ENCODE results near the gene TMEM72.

The TMEM72 gene

DNA sequence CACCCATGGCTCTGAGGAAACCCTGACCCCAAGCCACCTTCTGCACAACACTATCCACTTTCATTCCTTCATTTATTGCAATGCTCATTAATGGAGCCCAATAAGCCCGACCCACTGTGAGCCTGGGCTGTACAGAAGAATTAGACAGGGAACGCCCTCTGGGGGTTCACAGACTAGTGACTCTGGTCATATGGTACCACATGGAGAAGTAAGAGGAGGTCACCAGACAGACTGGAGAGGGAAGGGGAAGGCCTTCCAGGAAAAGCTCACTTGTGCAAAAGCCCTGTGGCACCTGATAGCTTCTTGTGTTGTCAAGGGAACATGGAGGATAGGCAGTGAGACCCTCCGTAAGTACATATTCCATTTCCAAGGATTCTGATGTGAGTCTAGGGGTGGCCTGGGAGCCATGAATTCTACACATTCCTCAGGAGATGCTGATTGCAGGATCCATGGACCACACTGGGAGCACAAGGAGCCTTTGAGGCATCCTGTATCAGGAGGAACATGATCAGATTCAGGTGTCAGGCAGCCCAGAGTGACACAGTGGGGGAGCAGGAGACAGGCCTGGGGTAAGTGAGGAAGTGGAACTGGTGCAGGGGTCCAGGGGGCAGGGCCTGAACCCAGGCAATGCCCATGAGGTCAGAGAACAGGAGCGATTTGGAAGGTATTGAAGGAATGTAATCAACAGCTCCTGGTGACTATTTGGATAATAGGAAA, 19.9 kb downstream of the TMEM72 start:
- H3K4me3 ChIP-seq (ENCODE audit: low read length), result no peak overlapping the region
- no peak for DNase-seq (ENCODE audit: low read depth, low spot score)

DNA sequence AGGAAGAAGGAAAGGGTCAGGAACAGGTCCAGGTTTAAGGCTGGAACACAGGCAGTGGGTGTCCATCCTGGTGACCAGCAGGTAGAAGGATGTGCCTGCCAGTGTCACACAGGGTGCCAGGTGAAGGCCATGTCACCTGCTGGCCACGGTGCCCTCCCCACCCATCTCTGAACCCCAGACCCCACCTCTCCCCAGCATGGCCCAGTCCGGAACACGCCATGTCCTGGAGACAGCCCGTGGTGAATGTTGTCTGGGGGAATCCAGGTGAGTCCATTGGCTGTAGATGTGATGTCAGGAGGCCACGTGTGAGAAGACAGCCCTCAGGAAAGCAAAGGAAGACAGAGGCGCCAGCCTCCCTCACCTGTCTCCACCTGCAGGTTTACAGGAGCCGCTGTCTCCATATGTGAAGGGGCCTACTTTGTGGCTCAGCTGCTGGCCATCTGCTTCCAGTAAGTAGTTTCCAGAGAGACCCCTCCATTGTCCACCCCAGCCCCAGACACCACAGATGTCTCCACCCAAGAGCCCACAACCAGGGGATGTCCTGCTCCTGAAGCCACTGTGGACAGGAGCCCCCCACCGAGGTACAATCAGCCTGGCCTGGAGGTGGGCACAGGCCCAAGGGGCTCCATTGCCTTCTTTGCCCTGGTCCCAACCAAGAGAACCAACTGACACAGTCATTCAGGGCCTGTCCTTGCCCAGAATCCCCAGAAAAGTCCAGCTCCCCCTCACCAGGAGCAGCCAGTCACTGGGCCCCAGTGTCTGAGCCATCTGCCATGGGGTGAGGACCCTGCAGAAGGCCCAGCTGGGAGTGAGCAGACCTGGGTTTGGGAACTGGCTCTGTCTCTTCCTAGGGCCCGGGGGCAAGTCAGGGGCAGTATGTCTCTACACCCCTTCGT, 20.7 kb downstream of the TMEM72 start:
- no peak overlapping the region for H3K4me3 ChIP-seq (ENCODE audit: low read length)
- no peak for DNase-seq (ENCODE audit: low read depth, low spot score)

DNA sequence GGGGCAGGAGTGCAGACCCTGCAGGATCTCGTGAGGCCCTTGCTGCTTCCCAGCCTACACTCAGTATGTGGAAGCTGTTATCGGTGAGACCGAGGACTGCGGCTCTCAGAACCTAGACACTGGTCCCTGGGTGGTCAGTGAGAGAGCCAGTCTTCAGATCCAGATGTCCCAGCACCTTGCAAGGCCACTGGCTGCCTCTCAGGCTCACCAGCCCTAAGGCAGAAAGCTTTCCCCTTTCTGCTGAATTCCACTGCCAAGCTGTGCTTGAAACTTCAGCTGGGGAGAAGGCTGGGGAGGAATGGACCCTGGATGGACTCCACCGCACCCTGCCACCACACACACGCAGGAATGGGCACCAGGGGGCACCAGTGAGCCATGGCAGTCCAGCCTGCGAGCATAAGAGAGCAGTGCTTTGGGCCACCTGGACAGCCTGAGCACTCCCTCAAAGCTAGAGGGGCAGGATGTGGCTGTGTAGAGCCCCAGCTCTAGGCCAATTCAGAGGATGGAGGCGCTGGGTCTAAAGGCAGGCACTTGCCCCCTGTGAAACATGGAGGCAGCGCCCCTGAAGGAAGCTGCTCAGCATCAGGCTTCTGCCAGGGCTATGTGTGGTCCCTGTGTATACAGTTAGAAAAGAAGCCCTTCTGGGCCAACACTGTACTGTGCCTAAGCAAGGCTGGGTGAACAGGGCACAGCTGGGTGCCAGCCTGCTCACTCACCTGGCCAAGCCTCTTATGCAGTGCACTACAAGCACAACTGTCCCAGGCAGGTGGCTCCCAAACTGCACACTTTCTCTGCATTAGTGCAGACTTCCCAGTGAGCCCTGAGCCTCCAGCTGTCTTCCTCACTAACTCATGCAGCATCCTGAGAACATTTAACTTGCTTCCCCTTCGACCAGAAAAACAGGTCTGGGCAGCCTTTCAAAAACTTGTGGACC, 21.6 kb downstream of the TMEM72 start:
- no peak overlapping the region for H3K4me3 ChIP-seq (ENCODE audit: low read length)
- peak; percentile 85 for DNase-seq (ENCODE audit: low read depth, low spot score)

DNA sequence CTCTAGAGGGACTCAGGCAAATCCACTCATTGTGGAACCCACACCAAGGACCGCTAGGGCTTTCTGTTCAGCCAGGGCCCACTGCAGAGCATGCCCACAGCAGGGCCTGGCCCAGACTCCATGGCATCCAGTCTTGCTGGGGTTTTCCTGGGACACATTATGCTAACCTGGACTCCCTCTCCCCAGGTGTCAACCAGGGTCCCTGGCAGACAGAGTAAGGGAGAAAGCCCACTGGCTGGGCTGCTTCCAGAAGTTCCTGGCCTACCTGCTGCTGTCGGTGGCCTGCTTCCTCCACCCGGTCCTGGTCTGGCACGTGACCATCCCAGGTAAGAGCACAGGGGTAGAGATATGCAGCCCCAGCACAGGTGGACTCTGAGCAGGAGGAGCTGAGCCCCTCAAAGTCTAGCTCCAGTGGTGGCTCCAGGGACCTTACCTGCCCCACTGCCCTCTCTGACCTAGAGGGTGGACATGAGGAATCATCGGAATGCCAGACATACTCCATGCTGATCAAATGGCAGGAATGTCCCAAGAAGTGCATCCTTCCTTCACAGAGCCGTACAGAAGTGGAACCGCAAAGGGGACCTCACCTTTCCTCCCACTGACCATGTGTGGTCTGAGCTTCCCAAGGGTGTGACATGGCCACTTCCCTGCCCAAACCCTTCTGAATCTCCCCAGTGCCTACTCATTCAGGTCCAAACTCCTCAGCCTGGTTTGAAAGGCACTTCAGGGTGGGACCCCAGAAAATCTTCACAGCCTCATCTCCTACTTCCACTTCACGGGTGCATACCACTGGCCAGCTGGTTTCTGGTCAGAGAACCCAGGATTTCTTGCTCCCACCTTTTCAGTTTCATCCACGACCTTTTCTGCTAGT, 22.5 kb downstream of the TMEM72 start:
- no peak for DNase-seq (ENCODE audit: low read depth, low spot score)
- no peak overlapping the region for H3K4me3 ChIP-seq (ENCODE audit: low read length)

DNA sequence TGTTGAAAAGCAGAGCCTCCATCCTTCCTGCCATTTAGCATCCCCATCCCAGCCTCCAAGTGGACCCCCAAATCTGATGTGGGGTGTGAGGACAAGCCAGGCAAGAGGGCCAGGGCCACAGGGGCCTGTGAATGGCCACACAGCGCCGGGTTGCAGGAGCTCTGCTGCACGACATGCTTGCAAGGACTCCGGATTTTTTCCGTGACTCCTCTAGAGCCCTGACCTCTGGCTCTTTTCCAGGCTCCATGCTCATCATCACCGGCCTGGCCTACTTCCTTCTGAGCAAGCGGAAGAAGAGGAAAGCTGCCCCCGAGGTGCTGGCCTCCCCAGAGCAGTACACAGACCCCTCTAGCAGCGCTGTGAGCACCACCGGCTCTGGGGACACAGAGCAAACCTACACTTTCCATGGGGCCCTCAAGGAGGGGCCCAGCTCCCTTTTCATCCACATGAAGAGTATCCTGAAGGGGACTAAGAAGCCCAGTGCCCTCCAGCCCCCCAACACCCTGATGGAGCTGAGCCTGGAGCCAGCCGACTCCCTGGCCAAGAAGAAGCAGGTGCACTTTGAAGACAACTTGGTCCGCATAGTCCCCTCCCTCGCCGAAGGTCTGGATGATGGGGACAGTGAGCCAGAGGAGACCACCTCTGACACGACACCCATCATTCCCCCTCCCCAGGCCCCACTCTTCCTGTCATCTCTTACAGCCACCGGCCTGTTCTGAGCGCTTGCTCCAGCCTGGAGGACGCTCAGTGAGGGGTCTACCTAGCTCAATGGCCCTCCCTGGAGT, 23.5 kb downstream of the TMEM72 start:
- no peak overlapping the region for H3K4me3 ChIP-seq (ENCODE audit: low read length)
- no peak for DNase-seq (ENCODE audit: low read depth, low spot score)

DNA sequence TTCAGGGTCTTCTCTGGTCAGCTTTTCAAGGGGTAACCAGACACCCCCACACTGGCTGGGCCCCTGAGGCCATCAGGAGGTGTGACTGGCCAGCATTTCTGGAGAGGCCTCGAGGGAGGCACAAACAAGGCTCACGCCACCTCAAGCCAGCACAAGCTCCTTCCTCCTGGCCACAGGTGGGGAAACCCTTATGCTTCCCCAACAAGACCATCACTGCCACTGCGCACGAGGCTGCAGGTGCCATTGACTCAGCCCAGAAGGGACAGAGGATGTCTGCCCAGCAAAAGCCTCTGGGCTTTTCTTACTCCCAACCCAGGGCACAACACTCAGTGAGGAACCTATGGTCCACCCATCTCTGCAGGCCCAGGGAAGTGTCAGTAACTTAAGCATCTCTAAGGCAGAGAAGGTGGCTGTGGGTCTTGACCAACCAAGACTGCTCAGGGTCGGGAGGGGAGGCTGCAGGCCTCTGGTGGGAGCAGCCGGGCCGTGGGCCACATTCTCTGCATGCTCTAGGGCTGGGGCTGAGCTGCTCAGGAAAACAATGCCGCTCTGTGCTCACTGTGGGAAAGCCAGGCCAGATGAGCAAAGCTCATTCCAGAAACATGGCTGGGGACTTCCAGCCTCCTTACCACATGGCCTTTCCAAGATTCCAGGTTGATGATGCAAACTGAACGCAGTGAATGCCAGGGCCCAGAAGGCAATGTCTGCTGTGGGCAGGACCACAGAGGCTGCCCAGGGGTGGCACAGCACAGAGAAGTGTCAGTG, 24.2 kb downstream of the TMEM72 start:
- H3K4me3 ChIP-seq (ENCODE audit: low read length), result no peak overlapping the region
- no peak for DNase-seq (ENCODE audit: low read depth, low spot score)

DNA sequence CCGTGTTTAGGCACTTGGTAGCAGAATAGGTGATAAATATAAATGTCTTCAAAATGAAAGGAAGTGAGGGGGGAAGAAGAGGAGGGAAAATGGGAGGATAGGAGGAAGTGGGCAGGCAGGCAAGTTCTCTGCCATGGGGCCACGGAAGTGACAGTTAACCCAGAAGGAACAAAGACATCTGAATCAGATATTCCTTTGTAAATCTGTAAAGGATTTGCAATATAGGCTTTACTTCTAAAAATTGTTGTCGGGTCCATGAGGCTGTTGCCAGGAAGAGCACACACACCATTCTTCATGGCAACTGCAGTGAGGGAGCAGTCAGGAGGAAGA, 24.8 kb downstream of the TMEM72 start:
- DNase-seq (ENCODE audit: low read depth, low spot score), result peak; percentile 64
- H3K4me3 ChIP-seq (ENCODE audit: low read length), result no peak overlapping the region

DNA sequence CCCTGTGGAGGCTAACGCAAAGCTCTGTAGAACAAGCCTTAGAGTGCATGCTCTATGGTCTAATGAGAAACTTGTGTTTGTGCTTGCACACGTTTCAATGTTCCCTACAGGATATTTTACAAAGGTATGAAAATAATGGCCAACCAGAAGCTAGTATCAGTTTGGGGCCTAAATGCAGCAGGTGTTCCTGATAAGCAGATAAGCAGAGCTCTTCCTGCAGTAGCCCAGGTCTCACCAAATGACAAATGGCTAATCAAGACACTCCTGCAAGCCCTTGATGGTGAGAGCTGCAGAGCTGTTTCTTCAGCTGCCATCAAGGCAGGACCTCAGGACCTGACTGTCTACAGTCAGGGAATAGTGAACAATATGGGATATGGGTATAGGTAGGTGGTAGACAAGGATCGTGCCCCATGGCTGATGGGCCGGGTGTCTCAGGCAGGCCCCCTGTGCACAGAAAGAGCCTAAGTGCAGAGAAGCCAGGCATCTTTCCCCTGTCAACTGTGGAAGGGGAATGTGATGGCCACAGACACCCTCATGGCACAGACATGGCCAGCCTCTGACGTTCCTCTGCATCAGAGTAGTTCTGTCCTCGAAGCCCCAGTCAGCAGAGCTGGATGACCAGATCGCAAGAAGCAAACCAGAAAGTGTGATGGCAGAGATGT, 25.3 kb downstream of the TMEM72 start:
- DNase-seq (ENCODE audit: low read depth, low spot score), result peak; percentile 51
- no peak overlapping the region for H3K4me3 ChIP-seq (ENCODE audit: low read length)

DNA sequence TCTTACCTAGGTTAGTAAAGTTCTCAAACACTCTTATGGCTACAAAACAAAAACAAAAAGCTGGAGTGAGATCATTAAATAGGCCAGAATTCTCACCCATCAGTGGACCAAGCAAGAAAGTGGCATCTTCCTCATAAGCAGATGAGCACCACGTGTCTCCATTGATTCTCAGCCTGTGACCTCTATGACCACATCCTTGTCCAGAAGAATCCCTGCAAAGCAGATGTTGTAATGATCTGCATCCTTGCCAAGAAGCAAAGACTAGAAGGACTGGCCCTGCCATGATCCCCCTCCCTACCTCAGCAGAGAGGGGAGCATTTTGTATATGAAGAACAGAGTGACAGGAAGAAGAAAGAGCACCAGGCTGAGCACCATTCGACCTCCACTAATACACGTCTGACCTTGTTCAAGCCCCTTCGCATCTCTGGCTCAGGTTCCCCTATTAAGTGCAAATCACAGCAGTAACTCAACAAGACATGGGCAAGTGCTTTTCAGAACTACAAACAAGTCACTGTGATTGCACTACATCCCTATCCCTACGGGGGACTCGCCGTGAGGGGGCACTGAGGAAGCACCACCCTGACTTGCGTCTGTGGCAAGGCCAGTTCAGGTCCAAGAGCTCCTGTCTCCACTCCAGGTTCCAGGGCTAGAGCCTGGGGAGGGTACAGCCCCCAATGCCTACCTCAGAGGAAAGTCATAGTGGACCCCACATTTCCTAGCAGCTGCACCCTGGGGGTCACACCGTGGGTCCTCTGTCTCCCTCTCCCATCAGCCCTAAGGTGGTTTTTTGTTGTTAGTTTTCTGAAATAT, 26.3 kb downstream of the TMEM72 start:
- no peak for DNase-seq (ENCODE audit: low read depth, low spot score)
- no peak overlapping the region for H3K4me3 ChIP-seq (ENCODE audit: low read length)

DNA sequence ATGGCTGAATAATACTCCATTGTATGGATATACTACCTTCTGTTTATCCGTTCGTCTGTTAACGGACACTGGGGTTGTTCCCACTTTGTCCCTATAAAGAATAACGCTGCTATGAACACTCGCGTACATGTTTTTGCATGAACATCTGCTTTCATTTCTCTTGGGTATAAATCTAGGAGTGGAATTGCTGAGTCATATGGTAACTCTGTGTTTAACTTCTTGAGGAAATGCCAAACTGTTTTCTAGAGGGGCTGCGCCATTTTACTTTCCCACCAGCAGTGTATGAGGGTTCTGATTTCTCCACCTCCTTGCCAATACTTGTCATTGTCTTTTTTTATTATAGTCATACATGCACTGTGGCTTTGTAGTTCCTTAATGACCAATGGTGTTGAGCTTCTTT, 27.8 kb downstream of the TMEM72 start:
- no peak overlapping the region for H3K4me3 ChIP-seq (ENCODE audit: low read length)
- peak; percentile 23 for DNase-seq (ENCODE audit: low read depth, low spot score)

DNA sequence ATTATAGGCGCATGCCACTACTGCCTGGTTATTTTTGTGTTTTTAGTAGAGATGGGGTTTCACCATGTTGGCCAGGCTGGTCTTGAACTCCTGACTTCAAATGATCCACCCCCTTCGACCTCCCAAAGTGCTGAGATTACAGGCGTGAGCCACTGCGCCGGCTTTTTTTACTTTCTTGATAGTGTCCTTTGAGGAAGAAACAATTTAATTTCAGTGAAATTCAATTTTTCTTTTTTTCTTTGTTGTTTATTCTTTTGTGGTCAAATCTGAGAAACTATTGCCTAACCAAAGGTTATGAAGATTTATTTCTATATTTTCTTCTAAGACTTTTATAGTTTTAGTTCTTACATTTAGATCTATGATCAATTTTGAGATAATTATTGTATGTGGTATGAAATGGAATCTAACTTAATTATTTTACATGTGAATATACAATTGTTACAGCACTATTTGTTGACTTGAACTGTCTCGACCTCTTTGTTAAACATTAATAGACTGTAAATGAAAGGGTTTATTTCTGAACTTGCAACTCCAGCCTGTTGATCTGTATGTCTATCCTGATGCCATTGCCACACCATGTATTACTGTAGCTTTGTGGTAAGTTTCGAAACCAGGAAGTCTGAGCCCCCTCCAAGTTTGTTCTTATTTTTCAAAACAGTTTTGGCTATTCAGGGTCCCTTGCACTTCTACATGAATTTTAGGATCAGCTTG, 28.7 kb downstream of the TMEM72 start:
- no peak for DNase-seq (ENCODE audit: low read depth, low spot score)
- H3K4me3 ChIP-seq (ENCODE audit: low read length), result no peak overlapping the region

DNA sequence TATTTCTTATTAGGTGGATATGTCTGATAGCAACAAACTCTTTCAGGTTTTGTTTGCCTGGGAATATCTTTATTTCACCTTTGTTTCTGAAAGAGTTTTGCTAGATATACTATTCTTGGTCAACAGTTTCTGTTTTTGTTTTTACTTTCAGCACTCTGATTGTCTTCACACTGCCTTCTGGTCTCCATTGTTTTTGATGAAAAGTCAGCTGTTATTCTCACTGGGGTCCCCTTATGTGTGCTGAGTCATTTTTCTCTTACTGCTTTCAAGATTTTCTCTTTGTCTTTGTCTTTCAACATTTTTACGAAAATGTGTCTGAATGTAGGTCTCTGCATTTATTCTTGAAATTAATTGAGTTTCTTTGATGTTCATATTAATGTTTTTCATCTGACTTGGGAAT, 33.2 kb downstream of the TMEM72 start:
- DNase-seq (ENCODE audit: low read depth, low spot score), result no peak
- no peak overlapping the region for H3K4me3 ChIP-seq (ENCODE audit: low read length)

DNA sequence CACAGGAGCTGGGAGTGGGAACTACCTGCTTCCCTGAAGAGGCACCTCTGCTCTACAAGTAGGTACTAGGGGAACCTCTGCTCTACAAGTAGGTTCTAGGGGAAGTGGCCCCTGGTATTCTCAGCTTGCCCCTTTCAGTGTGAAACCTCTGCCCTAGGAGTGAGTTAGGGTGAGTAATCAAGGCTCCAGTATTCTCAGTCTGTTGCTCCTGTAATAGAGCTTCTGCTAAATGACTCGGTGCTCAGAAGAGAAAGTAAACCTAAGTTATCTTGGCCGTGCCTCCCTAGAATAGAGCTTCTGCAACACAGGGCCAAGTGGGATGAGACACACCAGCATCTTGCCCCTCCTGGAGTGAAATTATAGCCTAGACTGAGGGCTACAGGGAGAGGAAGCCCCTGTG, 35.1 kb downstream of the TMEM72 start:
- no peak for DNase-seq (ENCODE audit: low read depth, low spot score)

DNA sequence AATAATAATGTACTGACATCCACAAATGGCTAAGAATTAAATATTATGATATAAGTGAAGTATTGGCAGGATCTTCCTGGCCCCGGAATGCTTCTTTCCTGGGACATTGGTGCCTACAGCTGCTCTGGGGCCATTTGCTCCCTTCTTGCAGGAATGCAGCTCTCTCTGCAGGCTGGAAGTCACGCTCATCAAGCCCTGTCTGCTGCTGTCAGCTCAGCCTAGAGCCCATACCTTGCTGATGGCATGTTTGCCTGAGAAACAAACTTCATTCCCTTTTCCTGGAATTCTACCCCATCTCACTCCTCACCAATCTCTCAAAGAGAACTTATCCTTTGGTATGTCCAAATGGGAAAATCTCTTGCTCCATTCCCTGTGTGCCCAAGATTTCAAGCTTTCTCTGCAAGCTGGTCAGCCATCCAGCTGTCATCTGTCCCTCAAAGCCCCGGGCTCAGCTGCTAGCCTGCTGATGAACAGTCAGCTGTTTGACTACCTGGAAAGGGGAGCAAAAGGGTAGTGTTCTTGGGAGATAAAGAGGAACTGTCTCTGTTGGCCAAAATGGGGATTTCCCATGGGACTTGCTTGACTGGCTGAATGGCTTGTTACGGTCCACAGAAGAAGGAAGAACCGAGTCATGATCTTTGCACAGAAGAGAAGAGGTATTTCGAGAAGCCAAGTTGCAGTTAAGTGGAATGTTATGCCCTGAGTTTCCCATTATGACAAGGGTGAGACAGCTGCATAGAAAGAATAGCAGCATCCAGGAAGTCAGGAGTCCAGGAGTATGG, 36.4 kb downstream of the TMEM72 start:
- DNase-seq (ENCODE audit: low read depth, low spot score), result no peak
- no peak overlapping the region for H3K4me3 ChIP-seq (ENCODE audit: low read length)

More for the DNA sequence above, 35.1 kb downstream of the TMEM72 start:
- H3K4me3 ChIP-seq (ENCODE audit: low read length), result no peak overlapping the region

DNA sequence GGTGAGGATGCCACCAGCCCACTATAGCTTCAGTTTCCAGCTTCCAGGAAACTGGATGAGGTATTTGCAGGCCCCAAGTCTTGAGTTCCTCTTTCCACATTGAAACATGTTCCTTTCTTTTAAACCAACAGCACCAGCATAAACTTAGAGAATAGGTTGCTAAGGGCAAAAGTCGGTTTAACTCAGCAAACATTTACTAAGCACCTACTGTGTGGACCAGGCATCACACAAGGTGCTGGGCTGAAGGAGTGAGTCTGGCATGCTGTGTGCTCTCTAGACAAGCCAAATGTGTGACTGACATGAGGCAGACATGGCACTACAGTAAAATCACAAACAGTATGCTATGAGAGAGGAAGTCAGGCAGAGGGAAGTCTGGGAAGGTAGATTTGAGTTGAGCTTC, 37.5 kb downstream of the TMEM72 start:
- no peak overlapping the region for H3K4me3 ChIP-seq (ENCODE audit: low read length)
- DNase-seq (ENCODE audit: low read depth, low spot score), result no peak
